Renal pelvis (tissue), 4 donors: Measurements from ENCODE around the gene MFGE8. TPM values are rescaled to one million over a fixed set of nuclear protein-coding genes. Genes with fewer than 3 reads are reported as not detected.

Experiments
- DNase-seq: peaks from one replicate; pipeline ENCODE4 v3.0.0-alpha.2; 2013
- polyA plus RNA-seq, 3 donors: library from polyadenylated mRNA; unstranded; fragments of 120-200 nt; gene quantifications; one replicate each; pipeline ENCODE4 v1.2.1, GENCODE V29; 2013; ENCODE audit not compliant: insufficient read length in 3 of 3

The MFGE8 gene
- polyA plus RNA-seq, 3 donors: 90.8 to 130 (median 110) TPM

DNA sequence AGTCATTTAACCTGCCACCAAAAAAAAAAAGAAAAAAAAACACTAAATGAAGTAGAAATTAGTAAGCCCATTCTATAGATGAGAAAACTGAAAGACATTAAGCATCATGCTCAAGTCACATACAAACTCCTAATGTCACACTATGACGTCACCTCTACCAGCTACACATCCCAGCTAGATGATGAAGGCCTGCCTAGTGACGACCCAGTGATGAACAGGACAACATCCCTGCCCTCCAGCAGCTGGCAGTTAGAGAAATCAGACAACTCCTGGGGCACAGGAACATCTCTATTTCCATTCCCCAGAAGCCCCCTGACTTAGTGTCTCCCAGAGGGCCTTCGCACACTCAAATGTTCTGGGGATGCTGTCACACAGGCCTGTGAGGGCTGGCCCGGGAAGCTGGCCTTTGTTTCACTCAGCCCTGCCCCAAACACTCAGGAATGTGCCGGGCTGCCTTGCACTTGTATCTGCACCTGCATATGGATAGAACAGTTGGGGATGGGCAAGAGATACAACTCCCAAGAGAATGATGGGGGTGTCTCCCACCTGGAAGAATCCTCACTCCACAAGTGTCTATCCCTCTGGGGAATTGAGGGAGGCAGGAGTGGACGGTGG lies 10.9 kb downstream of the MFGE8 start:
- no peak for DNase-seq

- DNase-seq: no peak
Measured at GRCh38 chr15:88901508-88902220, 11.5 kb downstream of the MFGE8 start.

- no peak for DNase-seq
Measured at GRCh38 chr15:88900982-88901418, 12.2 kb downstream of the MFGE8 start.

- no peak for DNase-seq
Measured at GRCh38 chr15:88900309-88900981, 12.7 kb downstream of the MFGE8 start.

GRCh38 chr15:88899251-88899650 lies 13.9 kb downstream of the MFGE8 start:
- DNase-seq: no peak

DNA sequence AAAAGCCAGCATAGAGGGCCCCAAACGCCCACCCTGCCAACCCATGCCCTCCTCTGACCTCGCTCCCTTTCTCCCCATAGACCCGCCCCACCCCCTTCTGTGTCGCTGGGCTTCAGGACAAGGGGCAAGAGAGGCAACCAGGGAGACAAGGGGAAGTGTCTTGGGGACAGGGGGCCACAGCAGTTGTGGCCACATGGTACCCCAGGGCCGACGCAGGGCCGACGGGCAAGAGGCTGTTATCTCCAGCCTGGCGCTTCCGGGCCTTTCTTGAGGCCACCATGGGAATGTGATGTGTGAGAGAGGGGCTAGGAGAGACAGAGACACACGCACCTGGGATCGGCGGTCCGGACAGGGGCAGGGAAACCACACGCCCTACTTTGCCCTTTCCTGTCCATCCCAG lies 14.4 kb downstream of the MFGE8 start:
- no peak for DNase-seq

DNA sequence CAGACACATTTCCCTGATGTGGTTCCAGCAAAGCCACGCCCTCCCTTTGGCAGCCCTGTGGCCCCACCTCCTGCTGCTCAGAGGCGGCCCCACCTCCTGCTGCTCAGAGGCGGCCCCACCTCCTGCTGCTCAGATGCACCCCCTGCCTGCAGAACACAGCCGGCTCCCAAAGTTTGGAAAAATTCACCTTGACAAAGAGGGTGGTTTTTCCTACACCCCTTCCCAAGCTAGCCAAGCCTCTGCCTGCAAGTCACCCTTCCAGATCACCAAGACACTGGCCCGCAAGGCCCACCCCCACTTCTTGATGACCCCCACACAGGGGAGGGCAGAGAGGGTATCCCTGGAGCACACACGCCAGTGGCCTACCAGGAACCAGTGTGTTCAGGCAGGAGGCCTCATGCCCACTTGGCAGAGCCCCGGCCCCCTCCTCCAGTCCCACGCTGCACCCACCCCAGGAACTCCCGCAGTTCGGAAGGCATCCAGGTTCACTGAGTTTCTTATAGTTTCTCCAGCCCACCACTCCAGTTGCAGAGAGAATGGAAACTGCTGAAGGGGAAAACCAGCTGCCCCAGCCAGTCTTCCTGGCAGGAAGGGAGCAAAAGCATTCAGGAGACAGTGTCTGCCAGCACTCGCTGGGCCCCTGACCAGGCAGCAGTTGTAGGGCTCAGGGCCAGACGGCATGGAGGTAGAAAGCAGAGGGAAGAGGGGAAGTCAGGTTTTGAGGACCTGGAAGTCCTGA lies 15.6 kb downstream of the MFGE8 start:
- DNase-seq: peak; percentile 79

DNA sequence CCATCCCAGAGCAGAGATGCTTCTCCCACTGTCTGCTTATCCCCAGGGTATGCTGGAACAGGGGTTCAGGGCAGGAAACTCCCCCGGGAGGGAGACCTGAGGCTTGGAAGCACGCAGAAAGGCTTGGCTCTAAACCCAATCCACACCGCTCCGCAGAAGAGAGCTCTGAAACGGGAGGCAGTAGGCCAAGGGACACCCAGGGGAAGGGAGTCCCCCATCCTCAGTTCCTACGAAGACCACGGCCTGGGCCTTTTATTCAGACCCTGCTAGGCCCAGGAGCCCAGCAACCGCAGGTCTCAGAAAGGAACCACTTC lies 16.1 kb downstream of the MFGE8 start:
- DNase-seq: no peak

- DNase-seq: no peak
Measured at GRCh38 chr15:88896333-88897033, 16.7 kb downstream of the MFGE8 start.

- DNase-seq: no peak
Measured at GRCh38 chr15:88894819-88895767, 18.1 kb downstream of the MFGE8 start, which contains the start of gene HAPLN3. HAPLN3 (minus strand) TSS chr15:88895544; CDS start chr15:88887298, 8,246 bp downstream.

GRCh38 chr15:88894348-88894818 lies 18.8 kb downstream of the MFGE8 start:
- DNase-seq: no peak

DNA sequence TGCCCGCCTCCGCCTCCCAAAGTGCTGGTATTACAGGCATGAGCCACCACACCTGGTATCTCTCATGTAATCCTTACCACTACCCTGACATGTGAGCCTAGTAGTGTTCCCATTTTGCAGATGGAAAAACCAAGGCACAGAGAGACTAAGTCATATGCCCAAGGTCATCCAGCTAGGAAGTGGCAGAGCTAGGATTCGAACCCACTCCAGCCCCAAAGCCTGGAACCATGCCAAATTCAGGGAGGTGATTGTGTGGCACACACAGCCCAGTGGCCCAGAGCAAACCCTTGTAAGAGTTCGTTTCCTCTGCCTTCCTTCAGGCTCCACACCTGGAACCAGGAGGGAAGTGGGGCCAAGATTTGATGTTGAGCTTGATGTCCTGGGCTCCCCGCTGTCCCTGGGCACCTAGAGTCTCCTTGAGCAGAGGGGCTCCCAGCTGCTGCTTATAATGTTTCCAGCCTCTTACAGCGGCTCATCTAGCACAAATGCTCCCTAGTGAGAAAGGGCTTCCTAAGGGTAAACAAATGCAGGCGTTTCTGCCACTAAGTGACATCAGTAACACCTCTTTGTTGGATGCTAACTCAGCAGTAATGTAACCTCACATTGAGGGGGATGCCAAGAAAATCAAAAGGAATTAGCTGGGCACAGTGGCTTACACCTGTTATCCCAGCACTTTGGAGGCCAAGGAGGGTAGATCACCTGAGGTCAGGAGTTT lies 21.5 kb downstream of the MFGE8 start:
- DNase-seq: no peak

DNA sequence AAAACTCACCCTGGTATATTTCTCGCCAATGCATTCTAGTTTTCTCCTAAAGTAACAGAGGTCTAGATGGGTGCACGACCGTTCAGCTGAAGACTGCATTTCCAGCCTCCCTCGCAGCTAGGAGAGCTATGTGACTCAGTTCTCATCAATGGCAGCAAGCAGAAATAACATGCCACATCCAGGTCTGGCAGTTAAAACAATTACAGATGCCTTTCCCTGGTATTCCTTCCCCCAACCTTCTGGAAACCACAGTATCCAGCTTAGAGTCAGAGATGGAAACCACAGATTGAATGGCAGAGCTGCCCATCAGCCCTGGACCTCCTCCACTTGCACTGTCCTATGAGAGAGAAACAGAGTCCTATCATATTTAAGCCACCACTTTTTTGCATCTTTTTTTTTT lies 22.7 kb downstream of the MFGE8 start:
- no peak for DNase-seq

DNA sequence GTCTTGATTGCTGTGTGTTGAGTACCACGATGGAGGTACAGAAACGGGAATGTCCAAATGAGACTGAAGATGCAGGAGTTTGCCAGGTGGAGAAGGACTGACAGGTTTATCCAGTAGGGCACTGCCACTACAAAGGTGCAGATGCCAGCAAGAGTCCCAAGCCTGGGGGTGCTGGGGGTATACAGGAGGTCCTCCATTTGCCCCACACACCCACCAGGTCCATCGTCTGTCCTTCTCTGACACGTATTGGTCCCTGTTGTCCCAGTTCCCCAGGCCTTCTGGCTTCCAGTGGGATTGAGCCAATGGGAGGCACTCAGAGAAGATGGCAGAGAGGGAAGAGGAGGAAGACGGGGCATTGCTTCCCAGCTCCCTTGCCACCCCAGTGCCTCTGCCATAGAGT lies 24.5 kb downstream of the MFGE8 start:
- no peak for DNase-seq

DNA sequence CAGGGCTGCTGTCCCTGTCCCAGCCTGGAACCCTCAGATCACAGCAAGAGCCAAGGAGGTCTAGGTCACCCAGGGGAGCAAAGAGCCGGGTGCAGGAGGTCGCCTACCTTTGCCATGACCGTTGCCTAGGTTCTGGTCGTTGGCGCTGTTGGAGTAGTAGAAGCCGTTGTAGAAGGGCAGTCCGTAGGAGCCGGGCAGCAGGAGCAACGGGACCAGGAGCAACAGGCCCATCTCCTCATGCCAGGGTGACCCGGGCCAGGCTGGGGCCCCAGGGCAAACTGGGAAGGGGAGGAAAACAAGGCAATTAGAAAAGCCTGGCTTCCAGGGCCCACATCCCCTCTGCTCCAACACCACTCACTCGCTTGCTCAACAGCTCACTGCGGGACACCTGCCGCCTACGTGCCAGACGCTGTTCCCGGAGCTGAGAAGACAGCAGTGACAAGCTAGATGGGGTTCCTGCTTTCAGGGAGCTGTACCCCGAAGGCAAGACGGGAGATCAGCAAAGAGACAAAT lies 26.1 kb downstream of the MFGE8 start:
- no peak for DNase-seq

DNA sequence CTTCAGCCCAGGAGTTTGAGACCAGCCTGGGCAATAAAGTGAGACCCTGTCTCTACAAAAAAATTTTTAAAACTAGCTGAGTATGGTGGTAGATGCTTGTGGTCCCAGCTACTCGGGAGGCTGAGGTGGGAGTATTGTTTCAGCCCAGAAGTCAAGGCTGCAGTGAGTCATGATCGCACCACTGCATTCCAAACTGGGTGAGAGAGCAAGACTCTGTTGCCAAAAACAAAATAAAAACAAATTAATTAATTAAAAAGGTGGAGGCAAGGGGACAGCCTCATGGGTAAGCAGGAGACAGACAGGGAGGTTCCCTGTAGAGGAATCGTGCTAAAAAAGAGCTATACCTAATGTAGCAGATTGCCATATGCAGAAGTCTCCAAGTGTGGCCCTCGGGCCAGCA lies 30.4 kb downstream of the MFGE8 start:
- no peak for DNase-seq

GRCh38 chr15:88881775-88882174 lies 31.4 kb downstream of the MFGE8 start:
- DNase-seq: no peak

GRCh38 chr15:88880944-88881740 lies 32.0 kb downstream of the MFGE8 start:
- no peak for DNase-seq

DNA sequence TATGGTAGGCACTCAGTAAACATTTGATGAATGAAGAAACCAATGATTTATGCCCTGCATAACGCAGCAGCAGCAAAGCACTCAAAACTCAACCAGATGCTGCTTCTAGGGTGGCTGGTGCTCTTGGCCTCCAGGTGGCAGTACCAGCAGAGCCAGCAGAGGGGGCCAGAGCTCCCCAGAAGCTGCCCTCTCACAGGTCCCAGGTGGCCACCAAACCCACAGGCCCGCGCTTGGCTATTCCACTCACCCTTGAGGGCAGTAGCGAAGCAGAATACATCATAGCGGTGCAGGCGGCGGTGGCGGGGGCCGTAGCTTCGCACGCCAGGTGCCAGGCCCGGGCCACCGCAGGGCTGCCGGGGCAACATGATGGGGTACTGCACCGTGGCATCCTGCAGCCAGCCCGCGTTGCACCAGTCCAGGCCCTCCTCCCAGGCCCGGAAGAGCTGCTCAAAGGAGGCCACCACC lies 34.4 kb downstream of the MFGE8 start:
- DNase-seq: no peak
